GM21367 (cell line): ENCODE results near the gene AKAP10.
"Not testable (repeated sequence)": the region's sequence is repeated elsewhere in the genome, so short reads cannot be mapped to it uniquely, and the experiment has no call there.

Experiments
- ATAC-seq: cut with Tn5 transposase; IDR thresholded peaks from one replicate; pipeline ENCODE4 v1.9.1; 2021; ENCODE audit not compliant: unreplicated experiment

Gene AKAP10

GRCh38 chr17:19873346-19873745, 104.3 kb downstream of the AKAP10 start:
- ATAC-seq = no peak

GRCh38 chr17:19868079-19868395, 109.6 kb downstream of the AKAP10 start:
- ATAC-seq = no peak

- ATAC-seq = no peak
Measured at GRCh38 chr17:19867329-19868078, 110.1 kb downstream of the AKAP10 start, which contains the start of gene ULK2. Gene ULK2 (minus strand): TSS chr17:19867936. CDS start chr17:19867417, 519 bp downstream.

GRCh38 chr17:19867079-19867328, 110.6 kb downstream of the AKAP10 start:
- ATAC-seq = no peak

GRCh38 chr17:19865021-19865420, 112.6 kb downstream of the AKAP10 start:
- ATAC-seq = no peak

- ATAC-seq = not testable (repeated sequence)
Measured at GRCh38 chr17:19860647-19861177, 116.9 kb downstream of the AKAP10 start.

GRCh38 chr17:19857640-19858039, 120.0 kb downstream of the AKAP10 start:
- ATAC-seq = no peak
